H9 (cell line): ENCODE measurements around the gene RADIL. TPM values are rescaled to one million over a fixed set of nuclear protein-coding genes. Genes with fewer than 3 reads are reported as not detected.

ENCODE experiments used
- DNase-seq: peaks from one replicate; pipeline ENCODE4 v3.0.0-alpha.2; 2017
- H2AFZ ChIP-seq: one replicate; pipeline ENCODE4 v1.6.1; 2013; ENCODE audit warnings: mild to moderate bottlenecking, low read length, control low read depth, moderate library complexity
- H2AK5ac ChIP-seq: 2 replicates; pipeline ENCODE4 v1.6.1; 2013; ENCODE audit warnings: low read length, control low read depth, mixed read lengths; ENCODE audit not compliant: insufficient read length
- H2BK120ac ChIP-seq: one replicate; pipeline ENCODE4 v1.6.1; 2013; ENCODE audit warnings: low read depth, mild to moderate bottlenecking, low read length, control low read depth, inconsistent platforms; ENCODE audit not compliant: poor library complexity, severe bottlenecking
- H2BK12ac ChIP-seq: 2 replicates; pipeline ENCODE4 v1.6.1; 2013; ENCODE audit warnings: low read length, control low read depth, mixed read lengths, low read depth; ENCODE audit not compliant: insufficient read length
- H2BK15ac ChIP-seq: 2 replicates; pipeline ENCODE4 v1.6.1; 2013; ENCODE audit warnings: low read depth, low read length, control low read depth
- H2BK20ac ChIP-seq: one replicate; pipeline ENCODE4 v1.6.1; 2013; ENCODE audit warnings: low read depth, mild to moderate bottlenecking, low read length, control low read depth, inconsistent platforms; ENCODE audit not compliant: poor library complexity, severe bottlenecking
- H2BK5ac ChIP-seq: 2 replicates; pipeline ENCODE4 v1.6.1; 2013; ENCODE audit warnings: low read length, control low read depth, mixed read lengths; ENCODE audit not compliant: insufficient read length
- H3K14ac ChIP-seq: 2 replicates; pipeline ENCODE4 v1.6.1; 2013; ENCODE audit warnings: low read length, control low read depth; ENCODE audit not compliant: insufficient read depth
- H3K18ac ChIP-seq: 2 replicates; pipeline ENCODE4 v1.6.1; 2013; ENCODE audit warnings: low read depth, mild to moderate bottlenecking, mixed read lengths, low read length, control low read depth; ENCODE audit not compliant: insufficient read length
- H3K23ac ChIP-seq: 2 replicates; pipeline ENCODE4 v1.6.1; 2013; ENCODE audit warnings: low read length, control low read depth, mixed read lengths, low read depth; ENCODE audit not compliant: insufficient read length
- H3K23me2 ChIP-seq: 2 replicates; pipeline ENCODE4 v1.6.1; 2013; ENCODE audit warnings: low read depth, mild to moderate bottlenecking, mixed read lengths, low read length, control low read depth; ENCODE audit not compliant: insufficient read length, poor library complexity, severe bottlenecking
- H3K27ac ChIP-seq: 2 replicates; pipeline ENCODE4 v1.5.1; 2013; ENCODE audit warnings: low read length, control low read depth, mixed read lengths, low read depth; ENCODE audit not compliant: insufficient read length
- H3K27me3 ChIP-seq: 2 replicates; pipeline ENCODE4 v1.6.1; 2013; ENCODE audit warnings: low read length, control low read depth, inconsistent platforms; ENCODE audit not compliant: insufficient read depth
- H3K4ac ChIP-seq: 2 replicates; pipeline ENCODE4 v1.6.1; 2013; ENCODE audit warnings: low read depth, mild to moderate bottlenecking, control low read depth, inconsistent platforms, low read length, moderate library complexity
- H3K4me1 ChIP-seq: 2 replicates; pipeline ENCODE4 v1.6.1; 2013; ENCODE audit warnings: low read length, control low read depth, inconsistent platforms; ENCODE audit not compliant: insufficient read depth
- H3K4me2 ChIP-seq: 2 replicates; pipeline ENCODE4 v1.6.1; 2013; ENCODE audit warnings: low read length, control low read depth, mixed read lengths; ENCODE audit not compliant: insufficient read length, insufficient read depth
- H3K56ac ChIP-seq: 2 replicates; pipeline ENCODE4 v1.6.1; 2013; ENCODE audit warnings: low read depth, mild to moderate bottlenecking, mixed read lengths, low read length, control low read depth; ENCODE audit not compliant: insufficient read length
- H3K79me1 ChIP-seq: 2 replicates; pipeline ENCODE4 v1.6.1; 2013; ENCODE audit warnings: low read depth, mild to moderate bottlenecking, moderate library complexity, low read length, control low read depth, inconsistent platforms; ENCODE audit not compliant: insufficient read depth, poor library complexity, severe bottlenecking
- H3K79me2 ChIP-seq: 2 replicates; pipeline ENCODE4 v1.6.1; 2013; ENCODE audit warnings: low read length, control low read depth, inconsistent platforms; ENCODE audit not compliant: insufficient read depth
- H3K9ac ChIP-seq: 2 replicates; pipeline ENCODE4 v1.6.1; 2013; ENCODE audit warnings: low read length, control low read depth, mixed read lengths; ENCODE audit not compliant: insufficient read length; ENCODE audit errors: extremely low read depth
- H3K9me3 ChIP-seq: one replicate; pipeline ENCODE4 v1.6.1; 2013; ENCODE audit warnings: low read depth, low read length, inconsistent platforms; ENCODE audit not compliant: control insufficient read depth
- H3T11ph ChIP-seq: one replicate; pipeline ENCODE4 v1.6.1; 2013; ENCODE audit warnings: mild to moderate bottlenecking, low read length, control low read depth, inconsistent platforms
- H4K20me1 ChIP-seq: one replicate; pipeline ENCODE4 v1.6.1; 2013; ENCODE audit not compliant: control insufficient read depth, insufficient read length, insufficient read depth
- H4K5ac ChIP-seq: 2 replicates; pipeline ENCODE4 v1.6.1; 2013; ENCODE audit warnings: low read depth, mild to moderate bottlenecking, mixed read lengths, low read length, control low read depth; ENCODE audit not compliant: insufficient read length
- H4K8ac ChIP-seq: replicated peaks from 2 replicates; pipeline ENCODE4 v1.6.1; 2013; ENCODE audit warnings: low read length, control low read depth, mixed read lengths, low read depth; ENCODE audit not compliant: insufficient read length
- H4K91ac ChIP-seq: 2 replicates; pipeline ENCODE4 v1.6.1; 2013; ENCODE audit warnings: low read depth, mild to moderate bottlenecking, moderate library complexity, mixed read lengths, low read length, control low read depth; ENCODE audit not compliant: insufficient read length
- H3K27ac Mint-ChIP-seq, 3 experiments: 2 replicates in 2 of 3; 3 replicates in 1 of 3; pipeline ENCODE4 v1.8.0; 2020 to 2021; ENCODE audit warnings: mixed read lengths in 3 of 3, mild to moderate bottlenecking in 1 of 3, moderate library complexity in 1 of 3
- H3K27me3 Mint-ChIP-seq: 2 replicates; pipeline ENCODE4 v1.8.0; 2021; ENCODE audit warnings: low read depth, mild to moderate bottlenecking, moderate library complexity, mixed read lengths
- H3K36me3 Mint-ChIP-seq, 3 experiments: 2 replicates in 2 of 3; 3 replicates in 1 of 3; pipeline ENCODE4 v1.8.0; 2020 to 2021; ENCODE audit warnings: low read depth in 3 of 3, mixed read lengths in 3 of 3; ENCODE audit not compliant: insufficient read depth in 1 of 3
- H3K4me1 Mint-ChIP-seq, 2 experiments: 2 replicates each; pipeline ENCODE4 v1.8.0; 2020; ENCODE audit warnings: mixed read lengths in 2 of 2
- H3K4me3 Mint-ChIP-seq, 2 experiments: 2 replicates in 1 of 2; 3 replicates in 1 of 2; pipeline ENCODE4 v1.8.0; 2020 to 2021; ENCODE audit warnings: mild to moderate bottlenecking in 2 of 2, mixed read lengths in 2 of 2, moderate library complexity in 1 of 2
- H3K9me3 Mint-ChIP-seq, 2 experiments: 2 replicates in 1 of 2; 3 replicates in 1 of 2; pipeline ENCODE4 v1.8.0; 2020; ENCODE audit warnings: mild to moderate bottlenecking in 2 of 2, mixed read lengths in 2 of 2, moderate library complexity in 1 of 2
- CTCF ChIP-seq: fragments of 200-600 bp; sonication (generic); conservative IDR thresholded peaks from 3 replicates; pipeline ENCODE4 v1.8.0; 2021; ENCODE audit warnings: antibody characterized with exemption, mild to moderate bottlenecking
- WGBS: extraction: QIAGEN DNeasy Blood & Tissue Kit; methylation state at CpG from one replicate; pipeline ENCODE4 v1.1.7; 2013; ENCODE audit warnings: missing lambda C conversion rate, low lambda C conversion rate, mixed read lengths; ENCODE audit not compliant: insufficient read length; ENCODE audit errors: extremely low coverage; 5-methylcytosine and 5-hydroxymethylcytosine counted together
- total RNA-seq: library from RNA; stranded (reverse); gene quantifications from 2 replicates; pipeline ENCODE4 v1.2.1, GENCODE V29; 2021

Gene RADIL
- total RNA-seq, 1 experiment from 2014 or later, result 4.7 TPM

- no peak overlapping the region for H3K4me3 Mint-ChIP-seq
- no peaks in the 10 kb centered on the region for H3K4me1 ChIP-seq
These were observed 22.3 kb downstream of the RADIL start for GRCh38 chr7:4861227-4861626.

More at GRCh38 chr7:4861227-4861626, 22.3 kb downstream of the RADIL start:
- Histone ChIP-seq H3K79me2 (no peaks in the 10 kb centered on the region), H4K5ac (no peak overlapping the region), H4K8ac (no peak overlapping the region), H3K56ac (no peak overlapping the region), H3K4me2 (no peak overlapping the region), H2AFZ (no peak overlapping the region), H2BK20ac (no peak overlapping the region), H3K14ac (no peak overlapping the region), H3K4ac (no peak overlapping the region), H2BK5ac (no peak overlapping the region), H3T11ph (no peak overlapping the region), H3K27ac (no peak overlapping the region), H3K23me2 (no peaks in the 10 kb centered on the region), H3K79me1 (no peaks in the 10 kb centered on the region), H2BK15ac (no peak overlapping the region), H2BK12ac (no peak overlapping the region), H3K23ac (no peak overlapping the region), H3K18ac (no peak overlapping the region), H4K20me1 (no peaks in the 10 kb centered on the region), H4K91ac (no peak overlapping the region), H3K27me3 (no peaks in the 10 kb centered on the region), H3K9ac (no peak overlapping the region), H3K9me3 (no peaks in the 10 kb centered on the region), H2AK5ac (no peak overlapping the region), H2BK120ac (no peak overlapping the region)
- H3K36me3 Mint-ChIP-seq, result no peaks in the 10 kb centered on the region; a peak in 1 of 7 replicates
- TF ChIP-seq CTCF, result no peak
- no peak for DNase-seq
- no peak overlapping the region for H3K27ac Mint-ChIP-seq
- peaks cover 4% of the 10 kb centered on the region in 2 experiments; a peak in 3 of 5 replicates for H3K9me3 Mint-ChIP-seq
- no CpG with 5 or more reads among the region's 11 CpGs for WGBS
- no peaks in the 10 kb centered on the region for H3K4me1 Mint-ChIP-seq
- H3K27me3 Mint-ChIP-seq, result peaks cover 6% of the 10 kb centered on the region
